ENCODE results near the gene TSPAN7. TPM values are rescaled to one million over a fixed set of nuclear protein-coding genes. Genes with fewer than 3 reads are reported as not detected.

Gene TSPAN7
- total RNA-seq, 1 experiment from 2014 or later: 3.5 TPM

- Histone ChIP-seq H2AK5ac (ENCODE audit: insufficient read length, low read length) (no peak overlapping the region), H3K79me2 (ENCODE audit: insufficient read depth, low read length) (no peaks in the 10 kb centered on the region), H3T11ph (ENCODE audit: low read length) (no peak overlapping the region), H4K5ac (ENCODE audit: insufficient read length, low read depth, low read length) (no peak overlapping the region), H4K8ac (replicated peaks; ENCODE audit: insufficient read length, low read depth, low read length) (no peak overlapping the region), H2BK15ac (ENCODE audit: low read depth, low read length) (no peak overlapping the region), H3K14ac (ENCODE audit: insufficient read depth, low read length) (no peak overlapping the region), H3K27ac (ENCODE audit: insufficient read length, low read depth, low read length) (no peak overlapping the region), H2BK12ac (ENCODE audit: insufficient read length, low read depth, low read length) (no peak overlapping the region), H3K56ac (ENCODE audit: insufficient read length, low read depth, low read length) (no peak overlapping the region), H4K91ac (ENCODE audit: insufficient read length, low read depth, low read length) (no peak overlapping the region), H3K4ac (ENCODE audit: low read depth, low read length) (no peak overlapping the region), H2BK5ac (ENCODE audit: insufficient read length, low read length) (no peak overlapping the region), H3K27me3 (ENCODE audit: insufficient read depth, low read length) (no peaks in the 10 kb centered on the region), H2AFZ (ENCODE audit: low read length) (no peak overlapping the region), H3K9me3 (ENCODE audit: control insufficient read depth, low read depth, low read length) (no peaks in the 10 kb centered on the region), H2BK20ac (ENCODE audit: low read depth, low read length, poor library complexity, severe bottlenecking) (no peak overlapping the region), H3K23ac (ENCODE audit: insufficient read length, low read depth, low read length) (no peak overlapping the region), H3K4me1 (ENCODE audit: insufficient read depth, low read length) (no peaks in the 10 kb centered on the region), H3K23me2 (ENCODE audit: insufficient read length, low read depth, low read length, poor library complexity, severe bottlenecking) (no peaks in the 10 kb centered on the region), H2BK120ac (ENCODE audit: low read depth, low read length, poor library complexity, severe bottlenecking) (no peak overlapping the region), H3K79me1 (ENCODE audit: insufficient read depth, low read depth, low read length, poor library complexity, severe bottlenecking) (no peaks in the 10 kb centered on the region), H3K4me2 (ENCODE audit: insufficient read depth, insufficient read length, low read length) (no peak overlapping the region), H4K20me1 (ENCODE audit: control insufficient read depth, insufficient read depth, insufficient read length) (no peaks in the 10 kb centered on the region), H3K9ac (ENCODE audit: extremely low read depth, insufficient read length, low read length) (no peak overlapping the region), H3K18ac (ENCODE audit: insufficient read length, low read depth, low read length) (no peak overlapping the region)
- H3K9me3 Mint-ChIP-seq: peaks cover 49 to 59% of the 10 kb centered on the region in 2 experiments
- no peak for DNase-seq
- TF ChIP-seq CTCF (conservative IDR thresholded peaks at IDR 0.05): no peak
- H3K4me1 Mint-ChIP-seq: peaks cover 3 to 6% of the 10 kb centered on the region in 2 experiments; a peak in 3 of 4 replicates
- H3K27ac Mint-ChIP-seq: no peak overlapping the region
- peaks cover 0 to 4% (median 0%) of the 10 kb centered on the region in 3 experiments; a peak in 1 of 7 replicates for H3K36me3 Mint-ChIP-seq (ENCODE audit: insufficient read depth in 1 of 3, low read depth in 3 of 3)
- no CpG with 5 or more reads among the region's 1 CpG for WGBS (ENCODE audit: extremely low coverage, insufficient read length, low lambda C conversion rate)
- no peak overlapping the region for H3K4me3 Mint-ChIP-seq
- H3K27me3 Mint-ChIP-seq (ENCODE audit: low read depth): no peaks in the 10 kb centered on the region
These were observed 9.1 kb downstream of the TSPAN7 start for GRCh38 chrX:38570396-38570795.

Measured in H9 (cell line).